NCI-H748 (cell line): ENCODE results near the gene D2HGDH.
A peak's percentile ranks its signal among the peaks of the same experiment; 100 is the strongest.

Source experiments
- DNase-seq: peaks from one replicate; lab custom pipeline; 2025; ENCODE audit not compliant: unreplicated experiment; lab: John Stamatoyannopoulos, UW

Gene D2HGDH

GRCh38 chr2:241734467-241735208 lies at the start of gene D2HGDH:
D2HGDH (plus strand) TSS chr2:241734630; CDS start chr2:241735225, 595 bp downstream.
- DNase-seq = peak; percentile 87

- DNase-seq = peak; percentile 55
These were observed 48.1 kb upstream of the D2HGDH start for GRCh38 chr2:241686324-241686649.

DNA sequence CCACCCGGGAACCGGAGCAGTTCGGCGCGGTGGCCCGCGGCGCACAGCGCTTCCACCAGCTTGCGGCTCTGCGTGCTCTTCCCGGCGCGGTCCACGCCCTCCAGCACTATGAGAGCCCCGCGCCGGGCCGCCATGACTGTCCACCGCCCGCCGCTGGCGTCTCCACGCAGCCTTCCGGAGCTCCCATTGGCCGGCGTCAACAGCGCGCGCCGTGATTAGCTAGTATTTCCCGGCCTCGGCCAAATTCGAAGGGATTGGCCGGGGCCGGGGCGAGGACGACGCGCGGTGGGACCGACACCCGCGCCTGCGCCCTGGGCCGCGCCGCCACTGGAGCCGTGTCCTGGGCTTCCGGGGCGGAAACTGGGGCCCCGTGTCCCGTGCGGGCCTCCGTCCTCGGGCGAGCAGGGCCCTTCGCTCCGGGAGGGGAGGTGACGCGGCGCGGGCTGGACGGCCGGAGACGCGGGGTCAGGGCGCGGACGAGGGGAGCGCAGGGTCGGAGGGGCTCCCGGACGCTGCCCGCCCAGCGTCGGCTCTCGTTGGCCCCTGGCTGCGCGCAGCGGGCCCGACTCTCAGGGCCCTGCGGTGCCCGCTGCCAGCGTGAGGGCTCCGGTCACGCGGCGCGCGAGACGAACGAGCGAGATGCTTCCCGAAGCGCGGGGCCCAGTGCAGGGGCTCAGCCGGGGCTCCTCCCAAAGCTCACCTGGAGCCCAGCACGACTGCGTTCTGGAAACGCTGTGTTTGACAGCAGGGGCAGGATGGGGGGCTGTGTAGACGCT lies 47.6 kb upstream of the D2HGDH start, which contains the start of gene DTYMK:
Gene DTYMK, minus strand, starts transcription at position 166 of the 776 bp plus-strand sequence. Its CDS starts 32 bp downstream, at position 134.
- DNase-seq = peak; percentile 97

DNA sequence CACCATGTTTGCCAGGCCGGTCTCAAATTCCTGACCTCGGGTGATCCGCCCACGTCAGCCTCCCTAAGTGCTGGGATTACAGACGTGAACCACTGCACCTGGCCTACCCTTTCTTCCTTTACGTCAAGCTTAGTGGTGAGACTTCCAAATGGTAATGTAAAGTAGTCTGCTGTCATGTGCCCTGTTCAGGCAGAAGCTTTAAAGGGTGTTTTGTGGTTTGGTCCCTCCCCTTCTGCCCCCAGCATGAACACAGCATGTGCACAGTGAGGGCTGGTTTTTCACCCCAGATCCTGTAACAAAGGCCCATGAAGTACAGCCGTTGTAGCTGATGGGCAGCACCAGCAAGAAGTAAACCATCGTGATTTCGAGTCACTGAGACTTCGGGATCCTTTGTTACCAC lies 45.1 kb upstream of the D2HGDH start:
- no peak for DNase-seq

- no peak for DNase-seq
These were observed 44.2 kb upstream of the D2HGDH start for GRCh38 chr2:241690202-241690717.

DNA sequence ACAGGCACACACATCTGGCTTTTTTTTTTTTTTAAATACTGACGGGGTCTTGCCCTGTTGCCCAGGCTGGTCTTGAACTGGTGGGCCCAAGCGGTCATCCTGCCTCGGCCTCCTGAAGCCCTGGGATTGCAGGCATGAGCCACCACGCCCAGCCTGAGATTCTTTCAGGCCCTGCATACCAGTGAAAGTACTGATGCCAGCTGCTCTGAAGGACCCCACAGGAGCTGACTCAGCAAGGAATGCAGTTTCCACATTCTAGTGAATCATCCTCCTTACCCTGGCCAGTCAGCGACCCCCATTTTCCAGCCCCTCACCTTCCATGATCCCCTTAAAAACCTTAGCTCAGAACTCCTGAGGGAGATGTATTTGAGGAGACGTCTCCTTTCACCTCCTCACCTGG lies 42.0 kb upstream of the D2HGDH start:
- no peak for DNase-seq

DNA sequence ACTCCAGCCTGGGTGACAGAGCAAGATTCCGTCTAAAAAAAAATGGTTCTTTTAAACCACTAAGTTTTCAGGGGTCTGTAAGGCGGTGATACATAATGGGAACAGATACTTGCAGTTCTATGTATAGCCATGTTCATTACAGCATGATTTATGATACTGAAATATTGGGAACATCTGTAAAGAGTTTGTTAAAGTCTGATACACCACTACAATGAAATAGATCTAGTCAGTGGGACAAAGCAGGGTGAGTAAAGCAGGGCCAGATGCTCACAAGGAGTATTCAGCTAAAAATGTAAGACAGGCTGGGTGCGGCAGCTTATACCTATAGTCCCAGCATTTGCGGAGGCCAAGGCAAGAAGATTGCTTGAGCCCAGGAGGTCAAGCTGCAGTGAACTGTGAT lies 38.8 kb upstream of the D2HGDH start:
- no peak for DNase-seq

GRCh38 chr2:241701149-241701398 lies 33.4 kb upstream of the D2HGDH start:
- DNase-seq = no peak

DNA sequence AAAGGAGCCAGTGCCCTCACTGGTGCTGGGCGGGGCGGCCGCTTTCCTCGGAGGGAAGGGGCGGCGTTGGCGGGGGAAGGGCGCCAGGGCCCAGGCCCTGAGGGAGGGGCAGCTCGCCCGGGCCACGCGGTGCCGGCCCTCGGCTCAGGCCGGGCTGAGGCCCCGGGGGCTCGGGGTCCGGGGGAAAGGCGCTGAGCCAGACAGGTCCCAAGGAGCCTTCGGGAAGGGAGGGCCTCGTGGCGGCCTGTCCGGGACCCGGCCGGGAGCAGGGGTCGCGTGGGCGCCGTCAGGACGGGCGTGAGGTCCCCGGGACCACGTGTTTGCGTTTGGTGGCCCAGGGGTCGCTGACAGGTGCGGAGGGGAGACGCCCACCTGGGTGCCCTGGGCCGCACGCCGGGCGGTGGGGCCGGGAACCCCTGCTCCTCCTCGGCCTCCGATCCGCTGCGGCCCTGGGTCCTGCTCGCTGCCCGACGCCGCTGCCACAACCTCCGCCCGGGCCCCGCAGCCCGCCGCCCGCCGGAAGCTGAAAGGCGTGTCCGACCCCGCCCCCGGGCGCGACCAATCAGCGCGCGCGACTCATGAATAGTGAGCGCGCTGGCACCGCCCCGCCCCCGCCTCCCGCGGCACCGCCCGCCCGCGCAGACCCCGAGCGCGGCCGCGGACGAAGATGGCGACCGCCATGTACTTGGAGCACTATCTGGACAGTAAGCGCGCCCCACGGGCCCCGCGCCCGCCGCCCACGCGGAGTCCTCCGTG lies 32.9 kb upstream of the D2HGDH start, which contains the start of gene ING5:
Gene ING5, plus strand, starts transcription at position 641 of the 756 bp plus-strand sequence. Its CDS starts 27 bp downstream, at position 668.
- peak; percentile 94 for DNase-seq

GRCh38 chr2:241702155-241703031 lies 32.0 kb upstream of the D2HGDH start:
- DNase-seq = peak; percentile 89

DNA sequence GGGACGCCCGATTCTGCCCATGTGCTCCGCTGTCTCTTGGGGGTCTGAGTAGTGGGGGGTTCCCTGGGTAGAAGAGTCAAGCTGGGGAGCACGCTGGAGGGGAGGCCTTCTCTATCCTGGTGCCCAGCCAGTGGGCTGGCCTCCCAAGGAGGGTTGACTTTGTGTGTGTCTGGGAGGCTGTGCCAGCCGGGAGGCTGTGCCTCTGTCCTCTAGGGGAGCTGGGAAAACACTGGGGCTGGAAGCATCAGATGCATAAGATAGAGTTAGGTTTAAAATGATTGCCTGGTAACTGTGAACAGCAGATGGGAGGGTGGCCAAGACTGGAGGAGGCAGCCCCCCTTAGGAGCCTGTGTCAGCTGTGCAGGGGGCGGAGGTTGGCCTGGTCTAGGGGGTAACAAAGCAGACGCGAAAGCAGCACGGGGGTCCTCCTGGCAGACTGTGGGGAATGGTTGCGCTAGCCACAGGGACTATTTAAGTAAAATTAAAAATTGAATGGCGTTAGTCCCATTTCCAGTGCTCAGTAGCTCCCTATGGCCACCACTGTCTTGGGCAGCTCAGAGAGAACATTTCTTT lies 31.3 kb upstream of the D2HGDH start:
- peak; percentile 51 for DNase-seq

DNA sequence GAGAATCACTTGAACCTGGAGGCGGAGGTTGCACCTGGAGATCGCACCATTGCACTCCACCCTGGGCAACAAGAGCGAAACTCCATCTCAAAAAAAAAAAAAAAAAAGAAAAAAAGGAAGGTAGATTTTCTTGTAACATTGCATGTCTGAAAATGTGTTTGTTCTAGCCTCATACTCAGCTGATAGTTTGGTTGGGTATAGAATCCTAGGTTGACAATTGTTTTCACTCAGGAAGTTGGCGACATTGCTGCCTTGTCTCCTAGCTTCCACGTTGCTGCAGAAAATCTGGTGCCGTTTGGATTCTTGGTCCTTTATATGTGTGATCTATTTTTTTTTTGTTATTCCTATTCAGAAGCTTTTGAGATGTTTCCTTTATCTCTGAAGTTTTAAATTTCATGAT lies 27.9 kb upstream of the D2HGDH start:
- DNase-seq = no peak

DNA sequence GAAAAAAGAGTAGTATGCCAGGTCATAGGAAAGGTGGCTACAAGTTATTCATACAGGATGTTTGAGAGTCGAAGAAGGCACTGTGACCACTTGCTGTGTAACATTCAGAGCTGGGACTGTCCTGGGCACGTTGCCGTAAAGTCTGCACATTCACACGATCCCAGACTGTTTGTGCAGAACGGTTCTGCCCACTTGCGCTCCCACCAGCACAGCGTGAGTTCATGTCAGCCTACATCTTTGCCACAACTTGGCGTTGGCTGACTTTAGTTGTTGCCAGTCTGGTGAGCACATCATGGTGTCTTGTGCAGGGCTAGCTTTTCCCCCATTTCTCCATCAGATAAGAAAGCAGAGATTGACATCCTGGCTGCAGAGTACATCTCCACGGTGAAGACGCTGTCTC lies 25.6 kb upstream of the D2HGDH start:
- no peak for DNase-seq

DNA sequence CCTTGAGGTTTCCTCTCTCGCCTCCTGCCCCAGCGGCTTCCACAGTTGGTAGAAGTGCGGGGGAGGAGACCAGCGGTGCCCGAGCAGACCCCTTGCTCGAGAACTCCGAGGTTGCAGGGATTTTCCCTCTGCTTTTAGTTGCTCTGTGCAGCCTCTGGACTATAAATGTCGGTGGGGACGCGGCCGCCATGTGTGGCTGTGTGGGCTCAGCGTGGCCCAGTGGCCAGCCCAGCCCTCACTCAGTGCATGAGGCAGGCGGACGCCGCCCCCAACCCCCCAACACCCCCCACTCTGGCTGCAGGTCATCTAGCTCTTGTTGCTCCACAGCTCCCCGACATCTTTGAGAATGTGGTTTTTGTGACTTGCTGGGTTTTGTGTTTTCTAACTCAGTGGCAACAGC lies 15.3 kb upstream of the D2HGDH start:
- no peak for DNase-seq

GRCh38 chr2:241720099-241720498 lies 14.3 kb upstream of the D2HGDH start:
- no peak for DNase-seq

GRCh38 chr2:241720560-241720959 lies 13.9 kb upstream of the D2HGDH start:
- DNase-seq = no peak

- DNase-seq = no peak
These were observed 12.6 kb upstream of the D2HGDH start for GRCh38 chr2:241721852-241722251.

GRCh38 chr2:241722896-241723454 lies 11.5 kb upstream of the D2HGDH start:
- no peak for DNase-seq

DNA sequence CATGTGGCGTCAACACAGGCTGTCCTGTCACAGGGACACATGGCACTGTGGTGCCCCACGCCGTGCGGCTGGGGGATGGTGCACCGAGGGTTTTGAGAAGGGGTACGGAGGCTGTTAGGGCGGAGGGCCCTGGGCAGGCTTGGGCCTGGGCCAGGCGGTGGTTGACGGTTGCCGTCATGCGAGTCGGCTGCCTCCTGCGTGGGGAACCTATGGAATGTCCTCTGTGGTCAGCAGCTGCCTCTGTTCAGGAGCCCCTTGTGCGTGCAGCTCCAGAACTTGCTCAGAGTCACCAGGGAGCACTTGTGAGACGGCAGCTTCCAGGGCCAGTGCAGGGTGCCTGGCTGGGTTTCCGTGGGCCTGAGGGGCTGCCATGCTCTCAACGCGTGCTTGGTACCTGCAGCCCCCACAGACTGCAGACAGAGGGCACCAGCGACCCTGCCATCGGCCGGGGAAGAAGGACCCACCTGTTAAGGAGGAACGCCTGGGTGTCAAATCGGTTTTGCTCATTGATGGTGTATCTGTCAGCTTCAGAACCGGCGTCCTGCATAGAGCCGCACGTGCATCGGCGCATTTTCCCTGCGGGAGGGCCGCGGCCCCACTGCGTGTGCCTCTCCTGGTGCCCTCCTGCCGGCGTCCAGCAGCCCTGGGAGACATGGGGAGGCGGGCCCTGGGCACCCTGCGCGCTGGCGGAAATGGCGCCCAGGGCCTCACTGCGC lies 10.0 kb upstream of the D2HGDH start:
- no peak for DNase-seq
